IMR-90 (cell line): ENCODE results near the gene MRPL33. TPM values are rescaled to one million over a fixed set of nuclear protein-coding genes. Genes with fewer than 3 reads are reported as not detected.
A peak's percentile ranks its signal among the peaks of the same experiment; 100 is the strongest.

Experiments used
- ATAC-seq: fragments of 200-7000 bp; cut with Tn5 transposase; 2 replicates; pipeline ENCODE4 v1.9.1; 2020; ENCODE audit warnings: low read depth, mild to moderate bottlenecking, moderate library complexity
- BruUV-seq: library from RNA; stranded (reverse); fragments of 400-500 nt; replicated peaks from 2 replicates; lab custom pipeline; 2021; lab: Mats Ljungman, UMichigan
- CTCF ChIA-PET: fragments of 300-600 bp; formaldehyde crosslinking; extraction: SDS; loops from one replicate; lab custom pipeline; 2021; ENCODE audit warnings: antibody characterized with exemption; lab: Yijun Ruan, JAX
- POLR2A ChIA-PET: fragments of 300-600 bp; sonication (Branson Sonifier 250); formaldehyde crosslinking; loops from one replicate; lab custom pipeline; 2022; ENCODE audit warnings: antibody characterized with exemption; ENCODE audit not compliant: unreplicated experiment; lab: Charles Lee
- DNase-seq: peaks from one replicate; pipeline ENCODE4 v3.0.0; 2013
- H2AFZ ChIP-seq: replicated peaks from 2 replicates; pipeline ENCODE3; 2013; ENCODE audit warnings: low read length, mild to moderate bottlenecking; ENCODE audit not compliant: poor library complexity
- H2AK5ac ChIP-seq: 2 replicates; pipeline ENCODE4 v1.6.1; 2013; ENCODE audit warnings: low read depth, low read length, inconsistent platforms
- H2AK9ac ChIP-seq: replicated peaks from 2 replicates; pipeline ENCODE3; 2013; ENCODE audit warnings: mild to moderate bottlenecking, low read depth, low read length, moderate library complexity; ENCODE audit not compliant: poor library complexity
- H2BK120ac ChIP-seq: 2 replicates; pipeline ENCODE4 v1.6.1; 2013; ENCODE audit warnings: low read depth, low read length, inconsistent platforms
- H2BK15ac ChIP-seq: 3 replicates; pipeline ENCODE4 v1.6.1; 2013; ENCODE audit warnings: low read depth, low read length, inconsistent platforms
- H2BK20ac ChIP-seq: 2 replicates; pipeline ENCODE4 v1.6.1; 2013; ENCODE audit warnings: low read depth, mild to moderate bottlenecking, inconsistent platforms, low read length, moderate library complexity
- H2BK5ac ChIP-seq: 2 replicates; pipeline ENCODE4 v1.6.1; 2013; ENCODE audit warnings: mild to moderate bottlenecking, low read depth, low read length, inconsistent platforms; ENCODE audit not compliant: poor library complexity, severe bottlenecking
- H3K14ac ChIP-seq: replicated peaks from 2 replicates; pipeline ENCODE4 v1.6.1; 2013; ENCODE audit warnings: low read depth, low read length, inconsistent platforms
- H3K18ac ChIP-seq: 2 replicates; pipeline ENCODE4 v1.6.1; 2013; ENCODE audit warnings: low read depth, low read length, control low read depth
- H3K23ac ChIP-seq: 2 replicates; pipeline ENCODE4 v1.6.1; 2013; ENCODE audit warnings: low read depth, low read length, inconsistent platforms
- H3K27ac ChIP-seq: 2 replicates; pipeline ENCODE4 v1.5.1; 2013; ENCODE audit warnings: mild to moderate bottlenecking, control low read depth, low read length; ENCODE audit not compliant: insufficient read depth
- H3K27me3 ChIP-seq: 2 replicates; pipeline ENCODE4 v1.6.1; 2013; ENCODE audit warnings: low read length; ENCODE audit not compliant: control insufficient read depth, insufficient read depth
- H3K36me3 ChIP-seq: 2 replicates; pipeline ENCODE4 v1.6.1; 2013; ENCODE audit warnings: low read length, mixed read lengths; ENCODE audit not compliant: control insufficient read depth, insufficient read depth
- H3K4ac ChIP-seq: 2 replicates; pipeline ENCODE4 v1.6.1; 2013; ENCODE audit warnings: low read depth, low read length, inconsistent platforms
- H3K4me1 ChIP-seq: 2 replicates; pipeline ENCODE4 v1.6.1; 2013; ENCODE audit warnings: low read length, mixed read lengths; ENCODE audit not compliant: control insufficient read depth, insufficient read depth
- H3K4me2 ChIP-seq: 2 replicates; pipeline ENCODE4 v1.6.1; 2013; ENCODE audit warnings: low read depth, mild to moderate bottlenecking, control low read depth, low read length, moderate library complexity
- H3K4me3 ChIP-seq: 2 replicates; pipeline ENCODE4 v1.5.1; 2013; ENCODE audit warnings: low read depth, mild to moderate bottlenecking, control low read depth, low read length, moderate library complexity; ENCODE audit not compliant: insufficient read depth
- H3K56ac ChIP-seq: 2 replicates; pipeline ENCODE4 v1.6.1; 2013; ENCODE audit warnings: low read length, inconsistent platforms; ENCODE audit not compliant: insufficient read depth; ENCODE audit errors: extremely low read depth
- H3K79me1 ChIP-seq, 2 experiments: 2 replicates each; pipeline ENCODE4 v1.6.1; 2013; ENCODE audit warnings: low read length in 2 of 2, inconsistent platforms in 1 of 2, low read depth in 1 of 2
- H3K9ac ChIP-seq: 2 replicates; pipeline ENCODE4 v1.6.1; 2013; ENCODE audit warnings: low read depth, low read length, control low read depth
- H3K9me1 ChIP-seq: 2 replicates; pipeline ENCODE4 v1.6.1; 2013; ENCODE audit warnings: low read length, inconsistent platforms; ENCODE audit not compliant: insufficient read depth
- H3K9me3 ChIP-seq: 2 replicates; pipeline ENCODE4 v1.6.1; 2013; ENCODE audit warnings: low read length; ENCODE audit not compliant: control insufficient read depth, insufficient read depth
- H4K20me1 ChIP-seq: 2 replicates; pipeline ENCODE4 v1.6.1; 2013; ENCODE audit warnings: low read length, inconsistent platforms; ENCODE audit not compliant: insufficient read depth
- H4K5ac ChIP-seq: 2 replicates; pipeline ENCODE4 v1.6.1; 2013; ENCODE audit warnings: mild to moderate bottlenecking, low read depth, low read length, control low read depth
- H4K8ac ChIP-seq, 2 experiments: 2 replicates each; pipeline ENCODE4 v1.6.1; 2013; ENCODE audit warnings: low read depth in 2 of 2, low read length in 2 of 2, control low read depth in 1 of 2, inconsistent platforms in 1 of 2
- H4K91ac ChIP-seq: 2 replicates; pipeline ENCODE4 v1.6.1; 2013; ENCODE audit warnings: low read depth, low read length, inconsistent platforms; ENCODE audit not compliant: insufficient read depth
- BHLHE40 ChIP-seq: fragments of 150-350 bp; IDR thresholded peaks from 2 replicates; pipeline ENCODE4 v1.6.1; 2016; ENCODE audit warnings: mild to moderate bottlenecking, low read depth, low read length
- CEBPB ChIP-seq: IDR thresholded peaks from 2 replicates; pipeline ENCODE4 v1.6.1; 2012; ENCODE audit warnings: low read depth, low read length, improper control_type of control experiment
- CHD1 ChIP-seq: IDR thresholded peaks from 2 replicates; pipeline ENCODE4 v1.6.1; 2012; ENCODE audit warnings: low read depth, low read length, improper control_type of control experiment
- FOS ChIP-seq: fragments of 150-350 bp; IDR thresholded peaks from 2 replicates; pipeline ENCODE4 v1.6.1; 2016; ENCODE audit warnings: low read depth, low read length
- MAFK ChIP-seq: IDR thresholded peaks from 2 replicates; pipeline ENCODE4 v1.6.1; 2012; ENCODE audit warnings: low read depth, low read length, improper control_type of control experiment
- MAZ ChIP-seq: IDR thresholded peaks from 2 replicates; pipeline ENCODE4 v1.6.1; 2012; ENCODE audit warnings: low read depth, mild to moderate bottlenecking, low read length, improper control_type of control experiment, moderate library complexity, borderline replicate concordance
- MXI1 ChIP-seq: IDR thresholded peaks from 2 replicates; pipeline ENCODE4 v1.6.1; 2012; ENCODE audit warnings: low read depth, mild to moderate bottlenecking, low read length, moderate library complexity, borderline replicate concordance
- POLR2A ChIP-seq: IDR thresholded peaks from 2 replicates; pipeline ENCODE4 v1.6.1; 2012; ENCODE audit warnings: mild to moderate bottlenecking, low read depth, low read length
- RAD21 ChIP-seq: IDR thresholded peaks from 2 replicates; pipeline ENCODE4 v1.6.1; 2012; ENCODE audit warnings: low read length, improper control_type of control experiment
- RFX5 ChIP-seq: IDR thresholded peaks from 2 replicates; pipeline ENCODE4 v1.8.0; 2012; ENCODE audit warnings: low read depth, mild to moderate bottlenecking, low read length, moderate library complexity
- SMC3 ChIP-seq: fragments of 150-350 bp; IDR thresholded peaks from 2 replicates; pipeline ENCODE4 v1.6.1; 2016; ENCODE audit warnings: low read depth, mild to moderate bottlenecking, antibody characterized with exemption, low read length, moderate library complexity
- WGBS, 2 experiments: methylation state at CpG; one replicate each; pipeline versions ENCODE4 v1.1.5 to v1.1.7; 2013; ENCODE audit warnings: missing lambda C conversion rate in 2 of 2; ENCODE audit not compliant: insufficient read length in 1 of 2; ENCODE audit errors: extremely low coverage in 2 of 2; 5-methylcytosine and 5-hydroxymethylcytosine counted together
- dilution Hi-C: fragments of 300-500 bp; cut with HindIII; formaldehyde crosslinking; loops from one replicate; pipeline ENCODE4 v1.14.3; 2018; ENCODE audit warnings: low sequenced_read_pairs; ENCODE audit not compliant: unreplicated experiment
- in situ Hi-C: fragments of 300-500 bp; cut with MboI; formaldehyde crosslinking; loops from 3 replicates; pipeline ENCODE4 v1.14.3; 2019; ENCODE audit warnings: low sequenced_read_pairs, inconsistent platforms, mixed read lengths
- intact Hi-C: fragments of 100-400 bp; cut with micrococcal nuclease; formaldehyde crosslinking; loops from 2 replicates; pipeline ENCODE4 v1.10.0; 2022
- polyA plus RNA-seq, 3 experiments: library from polyadenylated mRNA; depleted of rRNA; stranded (reverse); fragments of >200 nt; gene quantifications; 2 replicates each; pipeline ENCODE4 v1.2.3, GENCODE V29; 2012; ENCODE audit warnings: low replicate concordance in 1 of 3
- total RNA-seq: library from RNA; depleted of rRNA; stranded (reverse); fragments of >200 nt; gene quantifications from 2 replicates; pipeline ENCODE4 v1.2.3, GENCODE V29; 2012
- TF ChIP-seq, protein P1 (sequence below): fragments of 150-350 bp; IDR thresholded peaks from 2 replicates; pipeline ENCODE4 v1.6.1; 2017; ENCODE audit warnings: mild to moderate bottlenecking, antibody characterized with exemption, low read length, low read depth
- TF ChIP-seq, protein P2 (sequence below): fragments of 150-350 bp; IDR thresholded peaks from 2 replicates; pipeline ENCODE4 v1.6.1; 2016; ENCODE audit warnings: low read depth, mild to moderate bottlenecking, low read length, moderate library complexity, borderline replicate concordance

MRPL33 gene
- total and polyA plus RNA-seq, 2 of the 4 experiments (the other 2 are of a cell fraction), result 13.3 to 101 TPM

GRCh38 chr2:27802547-27802946 lies 31.0 kb downstream of the MRPL33 start:
- no peak for ATAC-seq
- Histone ChIP-seq H3K4me3 (no peak overlapping the region), H4K91ac (peak overlapping the region; percentile 91), H3K4me1 (peaks cover 32% of the 10 kb centered on the region), H3K4ac (peak overlapping the region; percentile 75), H3K9me1 (peaks cover 28% of the 10 kb centered on the region), H2BK15ac (peak overlapping the region; percentile 95), H3K23ac (peak overlapping the region; percentile 55; the same call in 1 of the 2 replicates), H3K27ac (no peak overlapping the region), H2BK120ac (peak overlapping the region; percentile 92), H3K9me3 (no peaks in the 10 kb centered on the region), H2AFZ (peak overlapping the region; percentile 60), H3K56ac (no peak overlapping the region), H2BK20ac (peak overlapping the region; percentile 80), H3K18ac (peak overlapping the region; percentile 71; the same call in 1 of the 2 replicates), H3K36me3 (no peaks in the 10 kb centered on the region), H3K9ac (no peak overlapping the region), H2AK5ac (peak overlapping the region; percentile 95), H3K27me3 (no peaks in the 10 kb centered on the region), H3K14ac (peak overlapping the region; percentile 77), H3K4me2 (no peak overlapping the region), H2AK9ac (peak overlapping the region; percentile 79), H3K79me1 (peaks cover 15 to 49% of the 10 kb centered on the region in 2 experiments; a peak in 3 of 4 replicates), H2BK5ac (peak overlapping the region; percentile 65), H4K5ac (peak overlapping the region; percentile 50; the same call in 1 of the 2 replicates), H4K20me1 (no peaks in the 10 kb centered on the region), H4K8ac (peak overlapping the region; percentile 40 to 41; a peak in 3 of 4 replicates)
- ChIA-PET POLR2A (no interaction called here), CTCF (no interaction called here)
- intact Hi-C loops (no loop called here), in situ Hi-C loops (no loop called here), dilution Hi-C loops (no loop called here)
- no CpG with 5 or more reads among the region's 6 CpGs for WGBS, 2 experiments
- no peak for DNase-seq
- BruUV-seq, result no TSS peak
- no peak for TF ChIP-seq POLR2A
- TF ChIP-seq FOS, result no peak
- TF ChIP-seq, protein P1, sequence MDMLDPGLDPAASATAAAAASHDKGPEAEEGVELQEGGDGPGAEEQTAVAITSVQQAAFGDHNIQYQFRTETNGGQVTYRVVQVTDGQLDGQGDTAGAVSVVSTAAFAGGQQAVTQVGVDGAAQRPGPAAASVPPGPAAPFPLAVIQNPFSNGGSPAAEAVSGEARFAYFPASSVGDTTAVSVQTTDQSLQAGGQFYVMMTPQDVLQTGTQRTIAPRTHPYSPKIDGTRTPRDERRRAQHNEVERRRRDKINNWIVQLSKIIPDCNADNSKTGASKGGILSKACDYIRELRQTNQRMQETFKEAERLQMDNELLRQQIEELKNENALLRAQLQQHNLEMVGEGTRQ, result no peak
- no peak for TF ChIP-seq CEBPB
- TF ChIP-seq CHD1, result no peak
- TF ChIP-seq RFX5, result no peak
- TF ChIP-seq MAZ, result no peak
- TF ChIP-seq, protein P2, sequence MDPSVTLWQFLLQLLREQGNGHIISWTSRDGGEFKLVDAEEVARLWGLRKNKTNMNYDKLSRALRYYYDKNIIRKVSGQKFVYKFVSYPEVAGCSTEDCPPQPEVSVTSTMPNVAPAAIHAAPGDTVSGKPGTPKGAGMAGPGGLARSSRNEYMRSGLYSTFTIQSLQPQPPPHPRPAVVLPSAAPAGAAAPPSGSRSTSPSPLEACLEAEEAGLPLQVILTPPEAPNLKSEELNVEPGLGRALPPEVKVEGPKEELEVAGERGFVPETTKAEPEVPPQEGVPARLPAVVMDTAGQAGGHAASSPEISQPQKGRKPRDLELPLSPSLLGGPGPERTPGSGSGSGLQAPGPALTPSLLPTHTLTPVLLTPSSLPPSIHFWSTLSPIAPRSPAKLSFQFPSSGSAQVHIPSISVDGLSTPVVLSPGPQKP, result no peak
- no peak for TF ChIP-seq SMC3
- no peak for TF ChIP-seq RAD21
- no peak for TF ChIP-seq MXI1
- no peak for TF ChIP-seq MAFK
- no peak for TF ChIP-seq BHLHE40
